HCT116 (cell line): ENCODE results near the gene GALNT2. TPM values are rescaled to one million over a fixed set of nuclear protein-coding genes. Genes with fewer than 3 reads are reported as not detected.
A peak's percentile ranks its signal among the peaks of the same experiment; 100 is the strongest.

Experiments used
- ATAC-seq: fragments of 200-7000 bp; cut with Tn5 transposase; 2 replicates; pipeline ENCODE4 v1.9.1; 2020; ENCODE audit warnings: mild to moderate bottlenecking, moderate library complexity
- BruUV-seq: library from RNA; stranded (reverse); fragments of 400-500 nt; replicated peaks from 2 replicates; lab custom pipeline; 2021; lab: Mats Ljungman, UMichigan
- CTCF ChIA-PET: fragments of 300-600 bp; sonication (Branson Sonifier 250); formaldehyde crosslinking; loops from one replicate; lab custom pipeline; 2021; ENCODE audit warnings: antibody characterized with exemption; lab: Charles Lee
- POLR2A ChIA-PET: fragments of 300-600, 350-600 bp; sonication (Branson Sonifier 250); formaldehyde crosslinking; loops from one replicate; lab custom pipeline; 2021; ENCODE audit warnings: antibody characterized with exemption; lab: Charles Lee
- RAD21 ChIA-PET, 2 experiments: fragments of 300-600 bp; sonication (Branson Sonifier 250); formaldehyde crosslinking; loops; one replicate each; lab custom pipeline; 2023; ENCODE audit warnings: low total read pairs in 2 of 2; ENCODE audit not compliant: uncharacterized antibody in 2 of 2, unreplicated experiment in 2 of 2, low non-redundant PET in 1 of 2; lab: Charles Lee
- DNase-seq: peaks from one replicate; pipeline ENCODE4 v3.0.0-alpha.2; 2010; ENCODE audit warnings: low read depth, low spot score
- H2AFZ ChIP-seq: fragments of 200-600 bp; shearing (Covaris generic), sonication (generic); 2 replicates; pipeline ENCODE4 v1.6.1; 2017; ENCODE audit warnings: low read depth, mixed run types, mixed read lengths, antibody characterized with exemption, low read length; ENCODE audit not compliant: poor library complexity, severe bottlenecking
- H3K27ac ChIP-seq: 2 replicates; pipeline ENCODE4 v1.5.1; 2012; ENCODE audit warnings: low read depth, low read length
- H3K27me3 ChIP-seq: fragments of 200-600 bp; sonication (generic); 2 replicates; pipeline ENCODE4 v1.6.1; 2016; ENCODE audit warnings: mixed run types, low read length, mixed read lengths; ENCODE audit not compliant: insufficient read depth
- H3K36me3 ChIP-seq, 2 experiments: fragments of 200-500 bp in 1 of 2; fragments of 200-600 bp in 1 of 2; sonication (Bioruptor generic) in 1 of 2; sonication (generic) in 1 of 2; 2 replicates each; pipeline versions ENCODE4 v1.5.1 to v1.6.1; 2014 to 2016; ENCODE audit warnings: low read length in 2 of 2, inconsistent platforms in 1 of 2, mixed read lengths in 1 of 2, mixed run types in 1 of 2; ENCODE audit not compliant: insufficient read depth in 2 of 2, control insufficient read depth in 1 of 2
- H3K4me1 ChIP-seq, 2 experiments: fragments of 200-600 bp in 1 of 2; sonication (generic) in 1 of 2; 2 replicates each; pipeline versions ENCODE4 v1.5.1 to v1.6.1; 2012 to 2017; ENCODE audit warnings: low read length in 2 of 2, inconsistent platforms in 1 of 2, mild to moderate bottlenecking in 1 of 2, mixed read lengths in 1 of 2, mixed run types in 1 of 2, moderate library complexity in 1 of 2; ENCODE audit not compliant: insufficient read depth in 2 of 2, control insufficient read depth in 1 of 2
- H3K4me2 ChIP-seq: fragments of 200-600 bp; sonication (generic); 2 replicates; pipeline ENCODE4 v1.6.1; 2017; ENCODE audit warnings: mixed run types, low read length, mixed read lengths
- H3K4me3 ChIP-seq, 2 experiments: fragments of 200-600 bp in 1 of 2; sonication (generic) in 1 of 2; replicated peaks in 1 of 2; 2 replicates each; pipeline ENCODE4 v1.5.1; 2011 to 2016; ENCODE audit warnings: low read length in 2 of 2, control low read depth in 1 of 2, low read depth in 1 of 2, mild to moderate bottlenecking in 1 of 2, mixed read lengths in 1 of 2, mixed run types in 1 of 2
- H3K79me2 ChIP-seq: fragments of 200-600 bp; sonication (generic); 2 replicates; pipeline ENCODE4 v1.6.1; 2017; ENCODE audit warnings: mild to moderate bottlenecking, mixed run types, low read length, moderate library complexity, mixed read lengths; ENCODE audit not compliant: insufficient read depth
- H3K9ac ChIP-seq: fragments of 200-600 bp; sonication (generic); 2 replicates; pipeline ENCODE4 v1.6.1; 2016; ENCODE audit warnings: low read length, mixed read lengths
- H3K9me2 ChIP-seq: fragments of 200-600 bp; sonication (generic), shearing (Covaris generic); 2 replicates; pipeline ENCODE4 v1.6.1; 2017; ENCODE audit warnings: mixed run types, mild to moderate bottlenecking, moderate library complexity; ENCODE audit not compliant: insufficient read depth
- H3K9me3 ChIP-seq, 2 experiments: fragments of 200-500 bp in 1 of 2; fragments of 200-600 bp in 1 of 2; sonication (Bioruptor generic) in 1 of 2; sonication (generic) in 1 of 2; 2 replicates each; pipeline ENCODE4 v1.6.1; 2014 to 2017; ENCODE audit warnings: low read length in 2 of 2, mixed read lengths in 2 of 2, inconsistent platforms in 1 of 2, low read depth in 1 of 2, mild to moderate bottlenecking in 1 of 2, mixed run types in 1 of 2, moderate library complexity in 1 of 2; ENCODE audit not compliant: control insufficient read depth in 1 of 2, insufficient read depth in 1 of 2
- H4K20me1 ChIP-seq: fragments of 200-600 bp; sonication (generic), shearing (Covaris generic); 2 replicates; pipeline ENCODE4 v1.6.1; 2017; ENCODE audit warnings: mixed run types, mild to moderate bottlenecking, moderate library complexity; ENCODE audit not compliant: insufficient read depth
- CBX3 ChIP-seq: IDR thresholded peaks from 2 replicates; pipeline ENCODE4 v1.6.1; 2012; ENCODE audit warnings: low read depth
- JUND ChIP-seq: IDR thresholded peaks from 2 replicates; pipeline ENCODE4 v1.6.1; 2012
- SIN3A ChIP-seq: IDR thresholded peaks from 2 replicates; pipeline ENCODE4 v1.6.1; 2012; ENCODE audit warnings: low read depth
- SP1 ChIP-seq: IDR thresholded peaks from 2 replicates; pipeline ENCODE4 v1.6.1; 2012; ENCODE audit warnings: low read depth
- intact Hi-C: fragments of 100-400 bp; cut with micrococcal nuclease; formaldehyde crosslinking; loops from 2 replicates; pipeline ENCODE4 v1.10.0; 2022
- total RNA-seq: library from RNA; stranded (reverse); gene quantifications from one replicate; pipeline ENCODE4 v1.2.1, GENCODE V29; 2021; ENCODE audit not compliant: unreplicated experiment
- TF ChIP-seq, protein P1 (sequence below): IDR thresholded peaks from 2 replicates; pipeline ENCODE4 v1.6.1; 2012

The GALNT2 gene
- total RNA-seq, 1 experiment from 2014 or later = 40.8 TPM

GRCh38 chr1:230082211-230082610, 15.2 kb downstream of the GALNT2 start:
- Histone ChIP-seq H3K9ac (no peak overlapping the region), H3K9me2 (no peaks in the 10 kb centered on the region), H2AFZ (no peak overlapping the region), H4K20me1 (no peaks in the 10 kb centered on the region), H3K4me2 (no peak overlapping the region), H3K9me3 (peaks cover 0 to 8% of the 10 kb centered on the region in 2 experiments; a peak in 1 of 4 replicates), H3K27me3 (no peaks in the 10 kb centered on the region), H3K79me2 (peaks cover 56% of the 10 kb centered on the region), H3K4me1 (peaks cover 24 to 37% of the 10 kb centered on the region in 2 experiments), H3K4me3 (no peak overlapping the region), H3K36me3 (no peaks in the 10 kb centered on the region), H3K27ac (no peak overlapping the region)
- DNase-seq (no peak), ATAC-seq (no peak)
- intact Hi-C loops = no loop called here
- RAD21 ChIA-PET = no interaction called here
- TF ChIP-seq SIN3A (no peak), JUND (no peak)
- TF ChIP-seq, protein P1, sequence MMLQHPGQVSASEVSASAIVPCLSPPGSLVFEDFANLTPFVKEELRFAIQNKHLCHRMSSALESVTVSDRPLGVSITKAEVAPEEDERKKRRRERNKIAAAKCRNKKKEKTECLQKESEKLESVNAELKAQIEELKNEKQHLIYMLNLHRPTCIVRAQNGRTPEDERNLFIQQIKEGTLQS = no peak
- POLR2A ChIA-PET = no interaction called here
- CTCF ChIA-PET = no interaction called here
- no TSS peak for BruUV-seq

DNA sequence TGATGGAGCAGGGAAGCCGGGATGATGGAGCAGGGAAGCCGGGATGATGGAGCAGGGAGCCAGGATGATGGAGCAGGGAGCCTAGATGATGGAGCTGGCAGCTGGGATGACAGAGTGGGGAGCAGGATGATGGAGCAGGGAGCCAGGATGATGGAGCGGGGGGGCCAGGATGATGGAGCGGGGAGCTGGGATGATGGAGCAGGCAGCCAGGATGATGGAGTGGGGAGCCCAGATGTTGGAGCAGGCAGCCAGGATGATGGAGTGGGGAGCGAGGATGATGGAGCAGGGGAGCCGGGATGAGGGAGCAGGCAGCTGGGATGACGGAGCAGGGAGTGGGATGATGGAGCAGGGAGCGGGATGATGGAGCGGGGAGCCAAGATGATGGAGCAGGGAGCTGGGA, 16.0 kb downstream of the GALNT2 start:
- POLR2A ChIA-PET = no interaction called here
- Histone ChIP-seq H3K4me2 (no peak overlapping the region), H3K9me3 (peaks cover 0 to 8% of the 10 kb centered on the region in 2 experiments; a peak in 1 of 4 replicates), H3K36me3 (no peaks in the 10 kb centered on the region), H3K79me2 (peaks cover 60% of the 10 kb centered on the region), H2AFZ (no peak overlapping the region), H3K9me2 (no peaks in the 10 kb centered on the region), H4K20me1 (no peaks in the 10 kb centered on the region), H3K27me3 (no peaks in the 10 kb centered on the region), H3K4me3 (no peak overlapping the region), H3K4me1 (peaks cover 24 to 38% of the 10 kb centered on the region in 2 experiments), H3K9ac (no peak overlapping the region), H3K27ac (peak overlapping the region; percentile 0; the same call in 1 of the 2 replicates)
- TF ChIP-seq CBX3 (no peak; the same call in 1 of the 2 replicates), SP1 (no peak)
- ATAC-seq = no peak
- RAD21 ChIA-PET = no interaction called here
- no peak for DNase-seq
- intact Hi-C loops = no loop called here
- no TSS peak for BruUV-seq
- CTCF ChIA-PET = no interaction called here
